Measurements from ENCODE around the gene MEOX1. TPM values are rescaled to one million over a fixed set of nuclear protein-coding genes. Genes with fewer than 3 reads are reported as not detected.

The MEOX1 gene
- total RNA-seq, 1 experiment from 2014 or later: 0.84 TPM

DNA sequence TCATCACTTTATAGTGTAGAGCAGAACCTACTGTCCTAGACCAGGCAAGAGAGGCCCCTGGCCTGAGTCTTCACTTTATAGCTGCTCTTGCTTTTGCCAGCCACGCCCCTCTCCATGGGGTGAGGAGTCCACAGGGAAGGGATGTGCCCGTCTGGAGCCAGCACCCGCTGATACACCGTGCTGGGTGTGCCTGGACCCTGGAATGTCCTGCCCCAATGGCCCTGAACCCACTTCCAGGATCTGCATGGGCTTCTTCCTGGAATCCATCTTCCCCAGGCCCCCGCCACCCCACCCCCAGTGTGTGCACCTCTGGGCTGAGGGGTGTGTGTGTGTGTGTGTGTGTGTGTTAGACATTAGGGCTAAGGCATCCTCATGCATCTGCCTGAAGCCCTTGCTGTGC lies 44.9 kb downstream of the MEOX1 start:
- Histone ChIP-seq H3K36me3 (ENCODE audit: low read depth, low read length) (no peaks in the 10 kb centered on the region), H4K20me1 (ENCODE audit: low read length) (no peaks in the 10 kb centered on the region), H3K4me2 (ENCODE audit: low read length) (no peak overlapping the region), H3K4me3 (ENCODE audit: low read length) (no peak overlapping the region), H2AFZ (ENCODE audit: low read length) (no peak overlapping the region), H3K27me3 (ENCODE audit: low read length) (0 out of 2 replicates have a peak, but pooled peaks cover 3% of the 10 kb centered on the region), H3K9me2 (replicated peaks; ENCODE audit: low read length) (no peaks in the 10 kb centered on the region), H3K9ac (ENCODE audit: low read length) (no peak overlapping the region), H3F3A (ENCODE audit: low read length, unreplicated experiment) (no peaks in the 10 kb centered on the region), H3K4me1 (ENCODE audit: insufficient read depth, low read length) (no peaks in the 10 kb centered on the region), H3K27ac (ENCODE audit: low read length) (no peak overlapping the region), H3K9me3 (ENCODE audit: low read length) (no peaks in the 10 kb centered on the region), H3K79me2 (ENCODE audit: low read length) (no peaks in the 10 kb centered on the region)
- intact Hi-C loops (cut with micrococcal nuclease): no loop called here
- CTCF ChIA-PET: no interaction called here
- TF ChIP-seq EZH2phosphoT487 (IDR thresholded peaks at IDR 0.05; ENCODE audit: borderline replicate concordance, low read length) (no peak), EZH2 (IDR thresholded peaks at IDR 0.05; ENCODE audit: low read length, unreplicated experiment) (no peak)
- TF ChIP-seq, protein P1, sequence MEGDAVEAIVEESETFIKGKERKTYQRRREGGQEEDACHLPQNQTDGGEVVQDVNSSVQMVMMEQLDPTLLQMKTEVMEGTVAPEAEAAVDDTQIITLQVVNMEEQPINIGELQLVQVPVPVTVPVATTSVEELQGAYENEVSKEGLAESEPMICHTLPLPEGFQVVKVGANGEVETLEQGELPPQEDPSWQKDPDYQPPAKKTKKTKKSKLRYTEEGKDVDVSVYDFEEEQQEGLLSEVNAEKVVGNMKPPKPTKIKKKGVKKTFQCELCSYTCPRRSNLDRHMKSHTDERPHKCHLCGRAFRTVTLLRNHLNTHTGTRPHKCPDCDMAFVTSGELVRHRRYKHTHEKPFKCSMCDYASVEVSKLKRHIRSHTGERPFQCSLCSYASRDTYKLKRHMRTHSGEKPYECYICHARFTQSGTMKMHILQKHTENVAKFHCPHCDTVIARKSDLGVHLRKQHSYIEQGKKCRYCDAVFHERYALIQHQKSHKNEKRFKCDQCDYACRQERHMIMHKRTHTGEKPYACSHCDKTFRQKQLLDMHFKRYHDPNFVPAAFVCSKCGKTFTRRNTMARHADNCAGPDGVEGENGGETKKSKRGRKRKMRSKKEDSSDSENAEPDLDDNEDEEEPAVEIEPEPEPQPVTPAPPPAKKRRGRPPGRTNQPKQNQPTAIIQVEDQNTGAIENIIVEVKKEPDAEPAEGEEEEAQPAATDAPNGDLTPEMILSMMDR (conservative IDR thresholded peaks at IDR 0.05; ENCODE audit: low read depth, low read length): no peak
- no TSS peak for BruUV-seq (replicated peaks)
- POLR2A ChIA-PET (ENCODE audit: unreplicated experiment): no interaction called here
- ATAC-seq: no peak
- DNase-seq: no peak

DNA sequence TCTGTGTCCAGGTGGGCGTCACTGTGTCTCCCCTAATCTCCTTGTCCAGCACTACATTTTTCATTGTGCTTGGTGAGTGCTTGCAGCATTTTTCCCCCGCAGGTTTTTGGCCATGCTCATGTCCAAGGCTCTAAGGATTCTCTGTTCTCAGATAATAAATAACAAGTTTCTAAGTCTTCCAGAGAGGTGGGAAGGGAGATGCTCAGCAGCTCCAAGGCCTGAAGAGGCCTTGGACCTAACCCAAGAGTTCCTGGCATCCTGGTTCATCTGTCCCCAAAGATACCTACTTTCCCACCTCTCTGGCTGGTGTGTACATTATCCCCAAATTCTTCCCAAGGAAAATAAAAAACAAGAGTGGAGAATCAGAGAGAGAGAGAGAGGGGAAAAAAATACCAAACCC lies 45.3 kb downstream of the MEOX1 start:
- no TSS peak for BruUV-seq (replicated peaks)
- H3K4me2 ChIP-seq (ENCODE audit: low read length): no peak overlapping the region
- no peak overlapping the region for H2AFZ ChIP-seq (ENCODE audit: low read length)
- H3K9me2 ChIP-seq (replicated peaks; ENCODE audit: low read length): no peaks in the 10 kb centered on the region
- H3K9ac ChIP-seq (ENCODE audit: low read length): no peak overlapping the region
- ATAC-seq: no peak
- no peaks in the 10 kb centered on the region for H3F3A ChIP-seq (ENCODE audit: low read length, unreplicated experiment)
- TF ChIP-seq EZH2phosphoT487 (IDR thresholded peaks at IDR 0.05; ENCODE audit: borderline replicate concordance, low read length): no peak
- TF ChIP-seq, protein P1 (conservative IDR thresholded peaks at IDR 0.05; ENCODE audit: low read depth, low read length): no peak
- TF ChIP-seq EZH2 (IDR thresholded peaks at IDR 0.05; ENCODE audit: low read length, unreplicated experiment): no peak
- no peaks in the 10 kb centered on the region for H4K20me1 ChIP-seq (ENCODE audit: low read length)
- H3K4me3 ChIP-seq (ENCODE audit: low read length): no peak overlapping the region
- ChIA-PET CTCF (no interaction called here), POLR2A (ENCODE audit: unreplicated experiment) (no interaction called here)
- no peaks in the 10 kb centered on the region for H3K36me3 ChIP-seq (ENCODE audit: low read depth, low read length)
- 0 out of 2 replicates have a peak, but pooled peaks cover 3% of the 10 kb centered on the region for H3K27me3 ChIP-seq (ENCODE audit: low read length)
- H3K27ac ChIP-seq (ENCODE audit: low read length): no peak overlapping the region
- intact Hi-C loops (cut with micrococcal nuclease): no loop called here
- H3K4me1 ChIP-seq (ENCODE audit: insufficient read depth, low read length): no peaks in the 10 kb centered on the region
- DNase-seq: no peak
- H3K79me2 ChIP-seq (ENCODE audit: low read length): no peaks in the 10 kb centered on the region
- H3K9me3 ChIP-seq (ENCODE audit: low read length): no peaks in the 10 kb centered on the region

DNA sequence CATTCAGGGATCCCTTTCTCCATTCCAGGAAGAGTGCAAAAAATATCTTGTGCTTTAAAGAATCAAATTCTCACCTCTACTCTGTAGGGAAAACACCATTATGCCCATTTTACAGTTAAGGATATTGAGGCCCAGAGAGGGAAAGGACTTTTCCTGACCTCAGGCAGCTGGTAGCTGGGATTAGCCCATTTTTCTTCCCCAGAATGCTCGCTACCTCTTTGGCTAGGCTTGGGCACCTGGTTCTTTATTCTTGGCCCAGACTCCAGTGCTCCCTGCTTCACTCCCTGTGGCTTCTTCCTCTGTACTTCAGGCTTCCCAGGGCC lies 45.7 kb downstream of the MEOX1 start:
- Histone ChIP-seq H3K27me3 (ENCODE audit: low read length) (0 out of 2 replicates have a peak, but pooled peaks cover 3% of the 10 kb centered on the region), H2AFZ (ENCODE audit: low read length) (no peak overlapping the region), H3K79me2 (ENCODE audit: low read length) (no peaks in the 10 kb centered on the region), H3K9ac (ENCODE audit: low read length) (no peak overlapping the region), H3F3A (ENCODE audit: low read length, unreplicated experiment) (no peaks in the 10 kb centered on the region), H3K36me3 (ENCODE audit: low read depth, low read length) (no peaks in the 10 kb centered on the region), H3K9me2 (replicated peaks; ENCODE audit: low read length) (no peaks in the 10 kb centered on the region), H4K20me1 (ENCODE audit: low read length) (no peaks in the 10 kb centered on the region), H3K4me2 (ENCODE audit: low read length) (no peak overlapping the region), H3K4me1 (ENCODE audit: insufficient read depth, low read length) (no peaks in the 10 kb centered on the region), H3K27ac (ENCODE audit: low read length) (no peak overlapping the region), H3K4me3 (ENCODE audit: low read length) (no peak overlapping the region), H3K9me3 (ENCODE audit: low read length) (no peaks in the 10 kb centered on the region)
- intact Hi-C loops (cut with micrococcal nuclease): no loop called here
- TF ChIP-seq EZH2phosphoT487 (IDR thresholded peaks at IDR 0.05; ENCODE audit: borderline replicate concordance, low read length) (no peak), EZH2 (IDR thresholded peaks at IDR 0.05; ENCODE audit: low read length, unreplicated experiment) (no peak)
- TF ChIP-seq, protein P1 (conservative IDR thresholded peaks at IDR 0.05; ENCODE audit: low read depth, low read length): no peak
- POLR2A ChIA-PET (ENCODE audit: unreplicated experiment): no interaction called here
- no peak for ATAC-seq
- no TSS peak for BruUV-seq (replicated peaks)
- no peak for DNase-seq
- CTCF ChIA-PET: no interaction called here

Data from PC-3 (cell line).